Gastroesophageal sphincter (tissue), 4 donors: Measurements from ENCODE around the gene ABHD6. TPM values are rescaled to one million over a fixed set of nuclear protein-coding genes. Genes with fewer than 3 reads are reported as not detected.

Source experiments
- ATAC-seq: fragments of 150-250 bp; one replicate; pipeline ENCODE4 v1.9.1; 2016; ENCODE audit warnings: mild to moderate bottlenecking, moderate library complexity
- H3K27ac ChIP-seq, 4 donors: fragments of 200-600 bp; sonication (generic) in 3 of 4; 1 replicate in 3 of 4; 2 replicates in 1 of 4; pipeline ENCODE4 v1.5.1; 2016 to 2019
- H3K27me3 ChIP-seq: fragments of 200-600 bp; sonication (generic); one replicate; pipeline ENCODE4 v1.5.1; 2019
- H3K36me3 ChIP-seq, 2 donors: fragments of 200-600 bp; sonication (generic); one replicate each; pipeline ENCODE4 v1.5.1; 2019; ENCODE audit warnings: control low read depth in 1 of 2
- H3K4me1 ChIP-seq, 3 donors: fragments of 200-600 bp; sonication (generic); 1 replicate in 2 of 3; 2 replicates in 1 of 3; pipeline ENCODE4 v1.5.1; 2016 to 2019; ENCODE audit warnings: control low read depth in 2 of 3
- H3K4me3 ChIP-seq, 2 donors: fragments of 200-600 bp; sonication (generic); one replicate each; pipeline ENCODE4 v1.5.1; 2019; ENCODE audit warnings: mild to moderate bottlenecking in 1 of 2, moderate library complexity in 1 of 2
- H3K9me3 ChIP-seq, 3 donors: fragments of 200-600 bp; sonication (generic); one replicate each; pipeline ENCODE4 v1.5.1; 2017 to 2019; ENCODE audit warnings: control low read depth in 2 of 3
- CTCF ChIP-seq, 4 experiments: fragments of 200-600 bp in 2 of 4; fragments of 450-650 bp in 2 of 4; sonication (generic) in 1 of 4; IDR thresholded peaks; one replicate each; pipeline ENCODE4 v1.5.1; 2017 to 2019; ENCODE audit warnings: antibody characterized with exemption in 4 of 4, mild to moderate bottlenecking in 2 of 4, moderate library complexity in 2 of 4
- EP300 ChIP-seq: sonication (generic); formaldehyde crosslinking; IDR thresholded peaks from one replicate; pipeline ENCODE4 v1.6.1; 2017; ENCODE audit warnings: antibody characterized with exemption, mild to moderate bottlenecking
- POLR2A ChIP-seq, 2 donors: fragments of 450-650 bp; IDR thresholded peaks; one replicate each; pipeline ENCODE4 v1.6.1; 2017; ENCODE audit warnings: antibody characterized with exemption in 2 of 2, mild to moderate bottlenecking in 2 of 2, moderate library complexity in 1 of 2
- POLR2AphosphoS5 ChIP-seq: sonication (generic); formaldehyde crosslinking; IDR thresholded peaks from one replicate; pipeline ENCODE4 v1.6.1; 2017; ENCODE audit warnings: antibody characterized with exemption
- WGBS, 2 donors: methylation state at CpG; one replicate each; pipeline ENCODE4 v1.1.5; 2018; ENCODE audit warnings: low coverage in 1 of 2; 5-methylcytosine and 5-hydroxymethylcytosine counted together
- total RNA-seq, 4 donors: library from RNA; depleted of rRNA; stranded (reverse); fragments of >200 nt; gene quantifications; one replicate each; pipeline ENCODE4 v1.1.0, GENCODE V29; 2016

The ABHD6 gene
- total RNA-seq, 4 donors from 2014 or later: 6.5 to 27.1 (median 17.6) TPM

- no peak for ATAC-seq
- Histone ChIP-seq H3K36me3 (no peaks in the 10 kb centered on the region), H3K4me3 (no peak overlapping the region), H3K9me3 (no peaks in the 10 kb centered on the region), H3K27me3 (no peaks in the 10 kb centered on the region), H3K4me1 (no peaks in the 10 kb centered on the region), H3K27ac (no peak overlapping the region)
- TF ChIP-seq POLR2AphosphoS5: no peak
- TF ChIP-seq CTCF (IDR thresholded peaks at IDR 0.05): no peak
- no peak for TF ChIP-seq EP300
- no peak for TF ChIP-seq POLR2A (IDR thresholded peaks at IDR 0.05)
- WGBS, 2 donors: no CpG with 5 or more reads among the region's 4 CpGs
Measured at GRCh38 chr3:58190291-58190690, 47.3 kb upstream of the ABHD6 start.

- H3K27ac ChIP-seq: no peak overlapping the region
- H3K9me3 ChIP-seq: no peaks in the 10 kb centered on the region
- WGBS, 2 donors: 58 to 80% methylated on average over 1 to 2 of the region's 4 CpGs
- no peak for ATAC-seq
- no peaks in the 10 kb centered on the region for H3K27me3 ChIP-seq
- TF ChIP-seq POLR2AphosphoS5: no peak
- TF ChIP-seq CTCF (IDR thresholded peaks at IDR 0.05): no peak
- TF ChIP-seq EP300: no peak
- no peak for TF ChIP-seq POLR2A (IDR thresholded peaks at IDR 0.05)
- no peaks in the 10 kb centered on the region for H3K36me3 ChIP-seq
- H3K4me1 ChIP-seq: no peaks in the 10 kb centered on the region
- no peak overlapping the region for H3K4me3 ChIP-seq
Measured at GRCh38 chr3:58190882-58191281, 46.7 kb upstream of the ABHD6 start.

GRCh38 chr3:58191361-58191991 is 46.1 kb upstream of the ABHD6 start:
- WGBS, 2 donors: 63 to 73% methylated on average over 5 to 9 of the region's 10 CpGs
- TF ChIP-seq CTCF (IDR thresholded peaks at IDR 0.05) (no peak), POLR2A (IDR thresholded peaks at IDR 0.05) (no peak), POLR2AphosphoS5 (no peak), EP300 (no peak)
- H3K36me3 ChIP-seq: no peaks in the 10 kb centered on the region
- no peaks in the 10 kb centered on the region for H3K4me1 ChIP-seq
- H3K27ac ChIP-seq: no peak overlapping the region
- no peak for ATAC-seq
- H3K4me3 ChIP-seq: no peak overlapping the region
- no peaks in the 10 kb centered on the region for H3K27me3 ChIP-seq
- no peaks in the 10 kb centered on the region for H3K9me3 ChIP-seq

- TF ChIP-seq POLR2AphosphoS5 (no peak), EP300 (no peak)
- WGBS, 2 donors: 86 to 100% methylated on average over 1 to 3 of the region's 5 CpGs
- Histone ChIP-seq H3K4me1 (no peaks in the 10 kb centered on the region), H3K9me3 (no peaks in the 10 kb centered on the region), H3K27me3 (no peaks in the 10 kb centered on the region), H3K27ac (no peak overlapping the region), H3K36me3 (no peaks in the 10 kb centered on the region), H3K4me3 (no peak overlapping the region)
- ATAC-seq: no peak
Measured at GRCh38 chr3:58192069-58192468, 45.5 kb upstream of the ABHD6 start.

GRCh38 chr3:58193682-58194407 is 43.7 kb upstream of the ABHD6 start:
- Histone ChIP-seq H3K9me3 (no peaks in the 10 kb centered on the region), H3K4me3 (no peak overlapping the region), H3K36me3 (no peaks in the 10 kb centered on the region), H3K27me3 (no peaks in the 10 kb centered on the region), H3K27ac (no peak overlapping the region), H3K4me1 (peaks cover 0 to 12% (median 0%) of the 10 kb centered on the region in 3 donors)
- WGBS, 2 donors: 92 to 93% methylated on average over 11 of the region's 12 CpGs
- no peak for TF ChIP-seq CTCF (IDR thresholded peaks at IDR 0.05)
- ATAC-seq: no peak
